GM18873 (cell line): ENCODE results near the gene ZNF717.
"Not testable (repeated sequence)": the region's sequence is repeated elsewhere in the genome, so short reads cannot be mapped to it uniquely, and the experiment has no call there.

Source experiments
- ATAC-seq: cut with Tn5 transposase; IDR thresholded peaks from one replicate; pipeline ENCODE4 v1.9.1; 2021; ENCODE audit warnings: mild to moderate bottlenecking, moderate library complexity, moderate number of reproducible peaks; ENCODE audit not compliant: unreplicated experiment, low FRiP score

ZNF717 gene

GRCh38 chr3:75785081-75785755, at the start of gene ZNF717:
ZNF717 (minus strand) TSS chr3:75785549; CDS start chr3:75783362, 2,187 bp downstream.
- ATAC-seq, result not testable (repeated sequence)

GRCh38 chr3:75831076-75831475, 45.7 kb upstream of the ZNF717 start:
- not testable (repeated sequence) for ATAC-seq

GRCh38 chr3:75818019-75818418, 32.7 kb upstream of the ZNF717 start:
- ATAC-seq, result not testable (repeated sequence)

- ATAC-seq, result not testable (repeated sequence)
These were observed 31.2 kb upstream of the ZNF717 start for GRCh38 chr3:75816287-75817180.

- no peak for ATAC-seq
These were observed 29.4 kb upstream of the ZNF717 start for GRCh38 chr3:75814797-75815196.

GRCh38 chr3:75782506-75782905, 2.8 kb downstream of the ZNF717 start:
- no peak for ATAC-seq

- ATAC-seq, result no peak
These were observed 4.1 kb downstream of the ZNF717 start for GRCh38 chr3:75781079-75781745.

GRCh38 chr3:75777742-75778141, 7.6 kb downstream of the ZNF717 start:
- not testable (repeated sequence) for ATAC-seq

GRCh38 chr3:75771631-75772030, 13.7 kb downstream of the ZNF717 start:
- not testable (repeated sequence) for ATAC-seq

- ATAC-seq, result no peak
These were observed 16.9 kb downstream of the ZNF717 start for GRCh38 chr3:75768303-75769017.

GRCh38 chr3:75737831-75738493, 47.4 kb downstream of the ZNF717 start:
- ATAC-seq, result no peak

GRCh38 chr3:75727985-75728384, 57.4 kb downstream of the ZNF717 start:
- no peak for ATAC-seq

GRCh38 chr3:75692061-75692460, 93.3 kb downstream of the ZNF717 start:
- ATAC-seq, result no peak

GRCh38 chr3:75687323-75687722, 98.0 kb downstream of the ZNF717 start:
- no peak for ATAC-seq
